Suprapubic skin (tissue), 3 donors: ENCODE data around the gene KIAA1217.

Experiments used
- EP300 ChIP-seq: sonication (generic); formaldehyde crosslinking; IDR thresholded peaks from one replicate; pipeline ENCODE4 v1.6.1; 2017; ENCODE audit warnings: antibody characterized with exemption
- POLR2A ChIP-seq, 2 donors: fragments of 450-650 bp; IDR thresholded peaks; one replicate each; pipeline ENCODE4 v1.6.1; 2017; ENCODE audit warnings: antibody characterized with exemption in 2 of 2, mild to moderate bottlenecking in 2 of 2, moderate library complexity in 2 of 2
- TF ChIP-seq, protein P1 (sequence below), 2 donors: fragments of 200-600 bp in 1 of 2; fragments of 450-650 bp in 1 of 2; sonication (generic) in 1 of 2; IDR thresholded peaks; one replicate each; pipeline ENCODE4 v1.5.1; 2016 to 2019; ENCODE audit warnings: antibody characterized with exemption in 2 of 2, mild to moderate bottlenecking in 1 of 2, moderate library complexity in 1 of 2

DNA sequence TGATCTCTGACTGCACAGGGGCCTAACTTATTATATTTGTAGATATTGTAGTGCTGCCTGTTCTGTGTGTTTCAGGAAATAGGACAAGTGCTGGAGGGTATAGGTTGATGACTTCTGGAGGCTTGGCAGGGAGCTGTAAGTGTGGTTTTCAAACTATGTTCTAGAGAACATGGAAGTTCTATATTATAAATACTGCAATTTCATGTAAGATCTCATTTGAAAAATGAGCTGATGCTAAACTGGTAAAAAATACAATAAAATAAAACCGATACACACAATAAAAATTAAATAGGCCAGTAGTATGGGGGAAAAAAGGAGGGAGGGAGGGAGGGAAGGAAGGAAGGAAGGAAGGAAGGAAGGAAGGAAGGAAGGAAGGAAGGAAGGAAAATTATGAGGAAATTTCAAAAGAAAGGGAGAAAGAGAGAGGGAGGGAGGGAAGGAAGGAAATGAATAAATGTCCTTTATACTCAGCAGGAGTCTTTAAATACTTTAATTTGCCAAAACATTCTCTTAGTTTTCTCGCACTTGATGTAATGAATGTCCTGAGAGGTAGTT, 181.3 kb downstream of the KIAA1217 start:
- TF ChIP-seq, protein P1, sequence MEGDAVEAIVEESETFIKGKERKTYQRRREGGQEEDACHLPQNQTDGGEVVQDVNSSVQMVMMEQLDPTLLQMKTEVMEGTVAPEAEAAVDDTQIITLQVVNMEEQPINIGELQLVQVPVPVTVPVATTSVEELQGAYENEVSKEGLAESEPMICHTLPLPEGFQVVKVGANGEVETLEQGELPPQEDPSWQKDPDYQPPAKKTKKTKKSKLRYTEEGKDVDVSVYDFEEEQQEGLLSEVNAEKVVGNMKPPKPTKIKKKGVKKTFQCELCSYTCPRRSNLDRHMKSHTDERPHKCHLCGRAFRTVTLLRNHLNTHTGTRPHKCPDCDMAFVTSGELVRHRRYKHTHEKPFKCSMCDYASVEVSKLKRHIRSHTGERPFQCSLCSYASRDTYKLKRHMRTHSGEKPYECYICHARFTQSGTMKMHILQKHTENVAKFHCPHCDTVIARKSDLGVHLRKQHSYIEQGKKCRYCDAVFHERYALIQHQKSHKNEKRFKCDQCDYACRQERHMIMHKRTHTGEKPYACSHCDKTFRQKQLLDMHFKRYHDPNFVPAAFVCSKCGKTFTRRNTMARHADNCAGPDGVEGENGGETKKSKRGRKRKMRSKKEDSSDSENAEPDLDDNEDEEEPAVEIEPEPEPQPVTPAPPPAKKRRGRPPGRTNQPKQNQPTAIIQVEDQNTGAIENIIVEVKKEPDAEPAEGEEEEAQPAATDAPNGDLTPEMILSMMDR (IDR thresholded peaks at IDR 0.05) = no peak
- TF ChIP-seq EP300 (no peak), POLR2A (IDR thresholded peaks at IDR 0.05) (no peak)
